HG03460 (cell line): ENCODE results near the gene NMRK2.
"Not testable (repeated sequence)": the region's sequence is repeated elsewhere in the genome, so short reads cannot be mapped to it uniquely, and the experiment has no call there.

Experiments used
- ATAC-seq: cut with Tn5 transposase; IDR thresholded peaks from one replicate; pipeline ENCODE4 v1.9.1; 2021; ENCODE audit not compliant: unreplicated experiment

Gene NMRK2

GRCh38 chr19:3932931-3933810 is at the start of gene NMRK2:
Gene NMRK2 (plus strand): TSS chr19:3933069. CDS start chr19:3933672, 603 bp downstream.
- no peak for ATAC-seq

GRCh38 chr19:3890591-3890990 is 42.3 kb upstream of the NMRK2 start:
- ATAC-seq = no peak

- ATAC-seq = no peak
Observed at GRCh38 chr19:3893509-3894179, 39.2 kb upstream of the NMRK2 start.

GRCh38 chr19:3894959-3895358 is 37.9 kb upstream of the NMRK2 start:
- not testable (repeated sequence) for ATAC-seq

GRCh38 chr19:3895788-3896187 is 37.1 kb upstream of the NMRK2 start:
- no peak for ATAC-seq

GRCh38 chr19:3897936-3898335 is 34.9 kb upstream of the NMRK2 start:
- no peak for ATAC-seq

GRCh38 chr19:3898426-3898825 is 34.4 kb upstream of the NMRK2 start:
- no peak for ATAC-seq

- no peak for ATAC-seq
Observed at GRCh38 chr19:3899531-3900294, 33.2 kb upstream of the NMRK2 start.

- no peak for ATAC-seq
Observed at GRCh38 chr19:3902317-3902973, 30.4 kb upstream of the NMRK2 start.

GRCh38 chr19:3904233-3904632 is 28.6 kb upstream of the NMRK2 start:
- no peak for ATAC-seq

GRCh38 chr19:3907626-3908265 is 25.1 kb upstream of the NMRK2 start:
- no peak for ATAC-seq

- no peak for ATAC-seq
Observed at GRCh38 chr19:3908266-3909054, 24.4 kb upstream of the NMRK2 start.

GRCh38 chr19:3910105-3910504 is 22.8 kb upstream of the NMRK2 start:
- no peak for ATAC-seq

GRCh38 chr19:3914199-3914598 is 18.7 kb upstream of the NMRK2 start:
- ATAC-seq = no peak

- no peak for ATAC-seq
Observed at GRCh38 chr19:3916033-3916432, 16.8 kb upstream of the NMRK2 start.

- ATAC-seq = no peak
Observed at GRCh38 chr19:3919793-3920192, 13.1 kb upstream of the NMRK2 start.

GRCh38 chr19:3923096-3923758 is 9.6 kb upstream of the NMRK2 start:
- no peak for ATAC-seq

GRCh38 chr19:3923912-3924311 is 9.0 kb upstream of the NMRK2 start:
- no peak for ATAC-seq

- no peak for ATAC-seq
Observed at GRCh38 chr19:3931041-3931440, 1.8 kb upstream of the NMRK2 start.
